Stimulated activated CD8-positive, alpha-beta memory T cell treated with anti-CD3 and anti-CD28 coated beads, Interleukin-4, amount 100 ng/mL, for 1 hour (primary cell): ENCODE results near the gene CRIM1.

Experiments
- DNase-seq, 2 donors: peaks; one replicate each; pipeline ENCODE4 v3.0.0-alpha.2; 2020; ENCODE audit warnings: low read depth in 2 of 2, low spot score in 1 of 2

The CRIM1 gene

GRCh38 chr2:36423619-36424120 lies 68.1 kb downstream of the CRIM1 start:
- no peak for DNase-seq

- no peak for DNase-seq
These were observed 70.2 kb downstream of the CRIM1 start for GRCh38 chr2:36425608-36426355.

- no peak for DNase-seq
These were observed 72.2 kb downstream of the CRIM1 start for GRCh38 chr2:36427790-36428243.

GRCh38 chr2:36430549-36430948 lies 75.0 kb downstream of the CRIM1 start:
- DNase-seq = no peak

GRCh38 chr2:36432479-36432878 lies 76.9 kb downstream of the CRIM1 start:
- DNase-seq = no peak

- DNase-seq = no peak
These were observed 78.0 kb downstream of the CRIM1 start for GRCh38 chr2:36433311-36434217.

GRCh38 chr2:36438449-36438977 lies 82.9 kb downstream of the CRIM1 start:
- DNase-seq = no peak

GRCh38 chr2:36439084-36439483 lies 83.5 kb downstream of the CRIM1 start:
- DNase-seq = no peak

- DNase-seq = no peak
These were observed 85.6 kb downstream of the CRIM1 start for GRCh38 chr2:36441065-36441625.

- no peak for DNase-seq
These were observed 86.2 kb downstream of the CRIM1 start for GRCh38 chr2:36441816-36442215.

- DNase-seq = no peak
These were observed 88.8 kb downstream of the CRIM1 start for GRCh38 chr2:36444216-36444936.

GRCh38 chr2:36445185-36445866 lies 89.7 kb downstream of the CRIM1 start:
- no peak for DNase-seq

- DNase-seq = no peak
These were observed 90.7 kb downstream of the CRIM1 start for GRCh38 chr2:36446294-36446693.

- no peak for DNase-seq
These were observed 93.6 kb downstream of the CRIM1 start for GRCh38 chr2:36449213-36449612.

- no peak for DNase-seq
These were observed 94.4 kb downstream of the CRIM1 start for GRCh38 chr2:36449943-36450392.

- DNase-seq = no peak
These were observed 95.1 kb downstream of the CRIM1 start for GRCh38 chr2:36450466-36451196.

- no peak for DNase-seq
These were observed 95.9 kb downstream of the CRIM1 start for GRCh38 chr2:36451512-36451911.

- DNase-seq = no peak
These were observed 96.7 kb downstream of the CRIM1 start for GRCh38 chr2:36452260-36452659.

- no peak for DNase-seq
These were observed 98.1 kb downstream of the CRIM1 start for GRCh38 chr2:36453652-36454051.
